SK-N-SH treated with all-trans-retinoic acid at 6 μM for 48 hours (cell line): Measurements from ENCODE around the gene FANCI.

Experiments
- ATAC-seq: fragments of 200-7000 bp; cut with Tn5 transposase; 3 replicates; pipeline ENCODE4 v1.9.1; 2020; ENCODE audit warnings: mild to moderate bottlenecking, moderate library complexity
- BACH2 ChIP-seq: fragments of 250-450 bp; sonication (Bioruptor Pico); IDR thresholded peaks from 2 replicates; pipeline ENCODE4 v1.9.0; 2021; ENCODE audit warnings: mild to moderate bottlenecking, borderline replicate concordance
- CREB5 ChIP-seq: fragments of 250-450 bp; sonication (Bioruptor Pico); IDR thresholded peaks from 2 replicates; pipeline ENCODE4 v1.5.1; 2020; ENCODE audit warnings: low read depth, mild to moderate bottlenecking, moderate library complexity
- CSDC2 ChIP-seq: fragments of 250-450 bp; sonication (Bioruptor Pico); IDR thresholded peaks from 2 replicates; pipeline ENCODE4 v1.5.0; 2020; ENCODE audit warnings: mild to moderate bottlenecking, moderate library complexity
- CSRNP3 ChIP-seq: fragments of 250-450 bp; sonication (Bioruptor Pico); IDR thresholded peaks from 2 replicates; pipeline ENCODE4 v1.5.1; 2021; ENCODE audit warnings: mild to moderate bottlenecking, moderate library complexity
- GLIS3 ChIP-seq: fragments of 250-450 bp; sonication (Bioruptor Pico); IDR thresholded peaks from 2 replicates; pipeline ENCODE4 v1.5.0; 2020; ENCODE audit warnings: mild to moderate bottlenecking, moderate library complexity
- ISL1 ChIP-seq: fragments of 250-450 bp; sonication (Bioruptor Pico); IDR thresholded peaks from 2 replicates; pipeline ENCODE4 v2.1.2; 2022; ENCODE audit warnings: mild to moderate bottlenecking, moderate library complexity
- OSR1 ChIP-seq: fragments of 250-450 bp; sonication (Bioruptor Pico); IDR thresholded peaks from 2 replicates; pipeline ENCODE4 v1.8.0; 2022; ENCODE audit warnings: moderate library complexity, mild to moderate bottlenecking, inconsistent platforms
- PATZ1 ChIP-seq: fragments of 250-450 bp; sonication (Bioruptor Pico); IDR thresholded peaks from 2 replicates; pipeline ENCODE4 v1.8.0; 2020; ENCODE audit warnings: mild to moderate bottlenecking, moderate library complexity, borderline replicate concordance
- POU6F1 ChIP-seq: fragments of 250-450 bp; sonication (Bioruptor Pico); IDR thresholded peaks from 2 replicates; pipeline ENCODE4 v1.8.0; 2021; ENCODE audit warnings: low read depth, mild to moderate bottlenecking, moderate library complexity, borderline replicate concordance
- PPARA ChIP-seq: fragments of 250-450 bp; sonication (Bioruptor Pico); IDR thresholded peaks from 2 replicates; pipeline ENCODE4 v1.5.0; 2020; ENCODE audit warnings: mild to moderate bottlenecking, borderline replicate concordance
- RARB ChIP-seq: fragments of 250-450 bp; sonication (Bioruptor Pico); IDR thresholded peaks from 2 replicates; pipeline ENCODE4 v1.8.0; 2021; ENCODE audit warnings: mild to moderate bottlenecking, moderate library complexity
- SNAI2 ChIP-seq: fragments of 250-450 bp; sonication (Bioruptor Pico); IDR thresholded peaks from 2 replicates; pipeline ENCODE4 v1.5.0; 2020; ENCODE audit warnings: mild to moderate bottlenecking, moderate library complexity
- TCF4 ChIP-seq: fragments of 250-450 bp; sonication (Bioruptor Pico); IDR thresholded peaks from 2 replicates; pipeline ENCODE4 v1.8.0; 2021; ENCODE audit warnings: mild to moderate bottlenecking, moderate library complexity, borderline replicate concordance
- TOX ChIP-seq: fragments of 250-450 bp; sonication (Bioruptor Pico); IDR thresholded peaks from 2 replicates; pipeline ENCODE4 v1.8.0; 2021; ENCODE audit warnings: mild to moderate bottlenecking, moderate library complexity, borderline replicate concordance
- TSHZ2 ChIP-seq: fragments of 250-450 bp; sonication (Bioruptor Pico); IDR thresholded peaks from 2 replicates; pipeline ENCODE4 v1.5.0; 2020; ENCODE audit warnings: mild to moderate bottlenecking, moderate library complexity
- ZC3H10 ChIP-seq: fragments of 250-450 bp; sonication (Bioruptor Pico); IDR thresholded peaks from 2 replicates; pipeline ENCODE4 v1.5.1; 2021; ENCODE audit warnings: mild to moderate bottlenecking, moderate library complexity
- ZFP3 ChIP-seq: fragments of 250-450 bp; sonication (Bioruptor Pico); IDR thresholded peaks from 2 replicates; pipeline ENCODE4 v1.5.0; 2020; ENCODE audit warnings: mild to moderate bottlenecking, moderate library complexity
- ZNF565 ChIP-seq: fragments of 450-650 bp; formaldehyde crosslinking; conservative IDR thresholded peaks from 2 replicates; pipeline ENCODE4 v1.5.0; 2020; ENCODE audit warnings: low read depth, mild to moderate bottlenecking, moderate library complexity
- ZNF70 ChIP-seq: fragments of 450-650 bp; formaldehyde crosslinking; IDR thresholded peaks from 2 replicates; pipeline ENCODE4 v1.5.0; 2020; ENCODE audit warnings: mild to moderate bottlenecking, moderate library complexity
- ZNF8 ChIP-seq: fragments of 450-650 bp; formaldehyde crosslinking; IDR thresholded peaks from 2 replicates; pipeline ENCODE4 v1.5.0; 2020; ENCODE audit warnings: mild to moderate bottlenecking, moderate library complexity

Gene FANCI

GRCh38 chr15:89209057-89209456, 34.7 kb upstream of the FANCI start:
- ATAC-seq, result no peak
- no peak for TF ChIP-seq TOX (CRISPR knock-in tag)
- TF ChIP-seq ZNF70 (CRISPR knock-in tag), result no peak
- TF ChIP-seq ZFP3 (CRISPR knock-in tag), result no peak

- TF ChIP-seq BACH2 (CRISPR knock-in tag) (no peak), RARB (CRISPR knock-in tag) (no peak), CREB5 (CRISPR knock-in tag) (no peak)
- no peak for ATAC-seq
Measured at GRCh38 chr15:89211678-89212170, 32.1 kb upstream of the FANCI start.

- TF ChIP-seq PATZ1 (no peak), CREB5 (CRISPR knock-in tag) (no peak), PPARA (CRISPR knock-in tag) (no peak), OSR1 (CRISPR knock-in tag) (no peak), ISL1 (CRISPR knock-in tag) (no peak), BACH2 (CRISPR knock-in tag) (no peak), ZC3H10 (no peak), CSDC2 (CRISPR knock-in tag) (no peak), TSHZ2 (CRISPR knock-in tag) (no peak), ZNF70 (CRISPR knock-in tag) (no peak), ZNF565 (CRISPR knock-in tag) (no peak), RARB (CRISPR knock-in tag) (no peak), GLIS3 (CRISPR knock-in tag) (no peak), SNAI2 (CRISPR knock-in tag) (no peak), TOX (CRISPR knock-in tag) (no peak), CSRNP3 (CRISPR knock-in tag) (no peak), TCF4 (CRISPR knock-in tag) (no peak)
- ATAC-seq, result no peak
Measured at GRCh38 chr15:89215627-89216026, 28.2 kb upstream of the FANCI start.

- TF ChIP-seq ISL1 (CRISPR knock-in tag), result no peak
- TF ChIP-seq ZNF565 (CRISPR knock-in tag), result no peak
- no peak for TF ChIP-seq TOX (CRISPR knock-in tag)
- no peak for TF ChIP-seq OSR1 (CRISPR knock-in tag)
- no peak for TF ChIP-seq ZC3H10
- no peak for TF ChIP-seq SNAI2 (CRISPR knock-in tag)
- TF ChIP-seq ZNF8 (CRISPR knock-in tag), result no peak
- TF ChIP-seq TSHZ2 (CRISPR knock-in tag), result no peak
- no peak for TF ChIP-seq ZFP3 (CRISPR knock-in tag)
- no peak for TF ChIP-seq PPARA (CRISPR knock-in tag)
- no peak for TF ChIP-seq POU6F1
Measured at GRCh38 chr15:89217031-89217430, 26.7 kb upstream of the FANCI start.

More at GRCh38 chr15:89217031-89217430, 26.7 kb upstream of the FANCI start:
- no peak for ATAC-seq
